Hepatocyte (in vitro differentiated cells): ENCODE results near the gene GSN.

Experiments used
- CTCF ChIP-seq: fragments of 200-600 bp; sonication (generic); IDR thresholded peaks from 2 replicates; pipeline ENCODE4 v1.5.1; 2016; ENCODE audit warnings: antibody characterized with exemption, mild to moderate bottlenecking; ENCODE audit not compliant: poor library complexity
- EZH2 ChIP-seq: fragments of 200-600 bp; sonication (generic); IDR thresholded peaks from 2 replicates; pipeline ENCODE4 v1.6.1; 2016; ENCODE audit warnings: antibody characterized with exemption, mild to moderate bottlenecking, borderline replicate concordance
- EZH2phosphoT487 ChIP-seq: fragments of 200-600 bp; sonication (generic); IDR thresholded peaks from one replicate; pipeline ENCODE4 v1.6.1; 2018; ENCODE audit warnings: antibody characterized with exemption, mild to moderate bottlenecking, low read depth, moderate library complexity; ENCODE audit not compliant: unreplicated experiment, severe bottlenecking

GRCh38 chr9:121218357-121219027 lies 49.5 kb upstream of the GSN start:
- TF ChIP-seq CTCF: no peak
- TF ChIP-seq EZH2phosphoT487: no peak
- no peak for TF ChIP-seq EZH2
